ENCODE results near the gene PPP1R16B.
A peak's percentile ranks its signal among the peaks of the same experiment; 100 is the strongest.

The PPP1R16B gene

DNA sequence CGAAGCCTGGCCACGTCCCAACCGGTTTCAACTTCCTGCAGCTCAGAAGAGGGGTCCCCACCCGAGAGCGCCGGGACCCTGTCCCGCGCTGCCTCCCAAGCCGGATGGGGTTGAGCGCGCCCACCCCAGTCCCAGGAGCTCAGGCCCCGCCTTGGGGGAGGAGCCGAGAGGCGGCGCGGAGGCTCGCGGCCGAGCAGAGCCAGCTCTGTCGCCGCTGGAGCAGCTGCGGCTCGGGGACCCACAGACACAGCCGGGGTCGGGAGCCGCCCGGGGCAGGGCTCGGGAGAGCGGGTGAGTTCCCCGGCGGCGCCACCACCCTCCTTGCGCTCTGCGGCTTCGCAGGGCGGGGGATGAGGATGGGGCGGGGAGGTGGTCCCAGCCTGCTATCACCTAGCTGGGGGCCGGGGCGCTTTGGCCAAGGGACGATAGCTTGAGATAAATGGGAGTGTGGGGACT is at the start of gene PPP1R16B:
TSS of gene PPP1R16B (plus strand) at position 196 of the 456 bp plus-strand sequence. CDS start 30,229 bp downstream, outside the sequence.
- DNase-seq (ENCODE audit: low read depth) = peak; percentile 67

DNA sequence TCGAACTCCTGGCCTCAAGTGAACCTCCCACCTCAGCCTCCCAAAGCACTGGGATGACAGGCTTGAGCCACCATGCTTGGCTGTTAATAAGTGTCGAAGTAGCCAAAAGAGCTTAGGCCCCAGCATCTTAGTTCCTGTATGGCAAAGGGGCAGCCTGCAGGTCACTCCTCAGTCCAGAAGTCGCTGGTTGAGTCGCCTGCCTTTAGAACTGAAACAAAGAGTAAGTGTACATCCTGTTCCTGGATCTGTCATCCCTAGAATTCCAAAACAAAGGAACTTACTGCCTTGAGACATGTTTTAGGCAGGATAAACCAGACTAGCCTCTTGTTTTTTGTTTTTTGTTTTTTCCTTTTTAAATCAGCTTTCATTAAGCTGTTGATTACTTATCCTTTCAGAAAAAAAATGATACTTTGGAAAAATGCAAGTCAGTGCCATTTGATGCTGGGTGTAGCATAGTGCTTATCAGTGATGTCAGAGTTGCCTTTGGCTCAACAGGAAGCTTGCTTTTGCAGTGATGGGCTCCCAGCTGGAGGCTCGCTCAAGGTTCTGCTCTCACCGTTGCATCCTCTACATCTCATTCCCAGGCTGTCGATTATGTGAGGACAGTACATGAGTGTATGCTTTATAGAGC is 48.2 kb upstream of the PPP1R16B start:
- no peak for DNase-seq (ENCODE audit: low read depth)

DNA sequence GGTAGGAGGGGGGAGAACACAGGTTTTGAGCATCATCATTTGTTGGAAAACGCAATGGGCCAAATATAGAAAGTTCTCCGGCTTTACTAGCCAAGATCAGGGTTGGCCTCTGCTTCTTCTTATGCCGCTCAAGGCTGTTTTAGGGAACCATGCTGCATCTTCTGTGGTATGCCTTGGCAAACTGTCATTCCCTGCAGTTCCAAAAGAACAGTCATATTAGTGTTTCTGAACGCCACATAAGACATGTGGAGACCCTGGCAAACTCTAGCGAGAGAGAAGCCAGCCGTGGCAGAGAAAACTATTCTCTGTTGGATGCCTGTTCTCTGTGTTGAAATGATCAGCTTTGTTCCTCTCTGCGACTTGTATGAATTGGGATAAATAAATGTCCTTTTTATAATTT is 46.4 kb upstream of the PPP1R16B start:
- DNase-seq (ENCODE audit: low read depth) = no peak

DNA sequence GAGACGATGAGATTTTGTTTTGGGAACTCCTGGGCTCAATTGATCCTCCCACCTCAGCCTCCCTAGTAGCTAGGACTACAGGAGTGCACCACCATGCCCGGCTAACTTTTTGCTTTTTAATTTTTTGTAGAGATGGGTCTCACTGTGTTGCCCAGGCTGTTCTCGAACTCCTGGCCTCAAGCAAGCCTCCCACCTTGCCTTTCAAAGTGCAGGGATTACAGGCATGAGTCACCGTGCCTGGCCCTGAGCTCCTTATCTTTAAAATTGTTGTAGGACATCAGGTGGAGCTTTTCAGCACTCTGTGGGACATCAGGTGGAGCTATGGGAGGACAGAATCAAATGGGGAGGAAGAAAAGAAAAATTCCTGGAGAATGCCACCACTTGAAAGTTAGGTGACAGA is 44.5 kb upstream of the PPP1R16B start:
- DNase-seq (ENCODE audit: low read depth) = no peak

DNA sequence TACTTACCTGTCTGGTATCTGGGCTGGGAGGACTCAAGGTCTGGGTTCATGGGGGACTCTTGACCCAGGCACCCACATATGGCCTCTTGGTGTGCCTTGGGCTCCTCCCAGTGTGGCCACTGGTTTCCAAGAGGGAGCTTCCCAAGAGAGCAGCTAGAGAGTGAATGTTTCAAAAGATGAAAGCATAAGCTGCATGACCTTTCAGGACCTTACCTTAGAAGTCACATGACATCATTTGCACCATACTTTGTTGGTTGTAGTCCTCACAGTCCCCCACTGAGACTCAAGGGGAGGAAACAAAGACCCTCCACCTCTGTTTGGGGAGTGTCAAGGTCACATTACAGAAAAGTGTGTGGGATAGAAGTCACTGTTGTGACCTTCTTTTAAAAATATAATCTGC is 43.3 kb upstream of the PPP1R16B start:
- DNase-seq (ENCODE audit: low read depth) = no peak

DNA sequence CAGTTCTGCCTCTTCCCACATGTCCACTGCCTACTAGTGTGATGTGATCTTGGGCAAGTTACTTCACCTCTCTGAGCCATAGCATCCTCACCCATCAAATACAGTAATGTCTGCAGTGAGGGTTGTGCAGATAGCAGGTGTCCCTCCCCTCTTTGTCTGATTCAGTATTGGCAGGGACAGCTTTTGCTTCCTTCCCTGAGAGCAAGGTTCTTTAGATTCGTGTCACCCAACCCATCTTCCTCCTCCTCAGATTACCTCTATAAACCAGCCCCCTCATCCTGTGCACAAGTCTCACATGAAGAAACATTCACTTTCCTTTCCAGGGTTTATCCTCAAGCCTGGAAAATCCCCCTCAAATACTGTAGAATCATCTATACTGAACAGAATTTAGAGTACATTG is 41.9 kb upstream of the PPP1R16B start:
- DNase-seq (ENCODE audit: low read depth) = no peak

DNA sequence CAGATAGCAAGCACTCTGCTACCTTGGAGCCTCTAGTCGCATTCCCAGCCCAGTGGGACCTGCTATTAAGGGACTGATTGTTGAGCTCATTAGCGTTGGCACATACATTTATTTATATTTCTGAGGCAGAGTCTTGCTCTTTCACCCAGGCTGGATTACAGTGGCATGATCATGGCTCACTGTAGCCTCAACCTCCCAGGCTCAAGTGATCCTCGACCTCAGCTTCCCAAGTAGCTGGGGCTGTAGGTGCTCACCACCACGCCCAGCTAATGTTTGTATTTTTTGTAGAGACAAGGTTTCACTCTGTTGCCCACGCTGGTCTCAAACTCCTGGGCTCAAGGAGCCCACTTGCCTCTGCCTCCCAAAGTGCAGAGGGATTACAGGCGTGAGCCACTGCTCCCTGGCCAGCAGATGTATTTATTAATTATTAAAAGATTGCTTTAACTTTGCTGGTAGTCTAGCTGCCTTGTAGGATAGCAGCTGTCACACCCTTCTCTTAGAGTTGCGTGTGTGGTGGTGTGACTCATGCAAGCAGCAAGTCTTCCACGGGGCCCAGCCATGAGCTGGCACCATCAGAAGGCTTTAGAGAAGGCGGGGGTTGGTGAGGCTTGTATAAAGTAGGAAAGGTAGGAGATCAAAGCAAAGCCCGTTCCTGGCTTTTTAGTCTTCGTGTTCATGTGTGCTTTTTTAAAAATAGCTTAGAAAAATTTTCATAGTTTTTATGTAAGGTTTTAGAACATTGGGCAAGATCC is 40.8 kb upstream of the PPP1R16B start:
- DNase-seq (ENCODE audit: low read depth) = peak; percentile 9

DNA sequence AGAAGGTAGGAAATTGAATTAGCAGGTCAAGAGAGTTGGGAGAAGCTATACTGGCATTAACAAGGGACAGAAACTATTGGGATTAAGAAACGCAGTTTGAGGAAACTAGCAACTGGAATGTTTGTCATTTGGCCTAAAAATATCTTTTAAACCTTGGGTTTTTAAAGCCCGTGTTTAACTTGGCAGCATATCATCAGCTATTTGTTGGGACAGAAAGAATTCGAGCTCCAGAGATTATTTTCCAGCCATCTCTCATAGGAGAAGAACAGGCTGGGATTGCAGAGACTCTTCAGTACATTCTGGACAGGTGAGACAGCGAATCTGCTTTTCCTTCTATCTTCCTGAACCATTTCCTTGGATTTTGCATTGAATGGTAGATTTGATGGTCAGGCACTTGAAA is 39.4 kb upstream of the PPP1R16B start:
- DNase-seq (ENCODE audit: low read depth) = no peak

DNA sequence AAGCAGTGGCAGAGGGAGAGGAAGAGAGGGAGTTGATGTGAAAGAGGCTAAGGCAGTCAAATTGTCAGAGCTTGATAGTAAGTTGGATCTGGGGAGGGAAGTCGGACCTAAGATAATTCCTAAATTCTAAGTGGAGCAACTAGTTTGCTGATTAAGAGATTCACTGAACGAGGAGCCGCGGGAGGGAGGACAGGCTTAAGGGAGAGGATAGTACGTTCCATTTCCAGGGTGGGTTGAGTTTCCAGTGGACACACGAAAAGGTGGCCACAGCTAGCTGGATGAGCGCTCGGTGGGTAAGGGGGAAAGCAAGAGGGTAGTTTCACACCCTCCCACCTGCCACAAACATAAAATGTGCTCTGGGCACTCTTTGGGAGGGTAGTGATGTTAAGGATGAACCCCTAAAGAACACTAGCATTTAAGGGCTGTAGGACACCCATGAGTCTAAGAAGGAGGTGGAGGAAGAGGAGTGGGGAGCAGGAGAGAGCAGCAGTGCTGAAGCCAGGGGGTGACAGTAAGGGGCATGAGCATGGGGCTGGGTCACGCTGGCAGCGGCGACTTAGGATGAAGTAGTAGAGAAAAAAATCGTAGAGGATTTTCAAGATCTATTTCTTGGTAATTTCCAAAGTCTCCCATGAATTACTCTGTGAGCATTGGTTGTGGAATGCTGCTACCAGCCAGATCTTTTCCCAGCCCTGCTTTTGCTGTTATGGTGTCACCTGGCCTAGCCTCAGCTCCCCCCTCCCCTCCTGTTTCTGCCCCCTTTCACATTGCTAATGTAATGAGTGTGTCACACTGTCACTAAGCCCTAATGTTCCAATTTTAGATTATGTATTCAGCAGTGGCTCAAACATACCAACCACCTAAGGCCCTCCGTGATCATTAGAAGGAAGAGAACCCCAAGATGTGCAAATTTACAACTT is 35.9 kb upstream of the PPP1R16B start:
- no peak for DNase-seq (ENCODE audit: low read depth)

DNA sequence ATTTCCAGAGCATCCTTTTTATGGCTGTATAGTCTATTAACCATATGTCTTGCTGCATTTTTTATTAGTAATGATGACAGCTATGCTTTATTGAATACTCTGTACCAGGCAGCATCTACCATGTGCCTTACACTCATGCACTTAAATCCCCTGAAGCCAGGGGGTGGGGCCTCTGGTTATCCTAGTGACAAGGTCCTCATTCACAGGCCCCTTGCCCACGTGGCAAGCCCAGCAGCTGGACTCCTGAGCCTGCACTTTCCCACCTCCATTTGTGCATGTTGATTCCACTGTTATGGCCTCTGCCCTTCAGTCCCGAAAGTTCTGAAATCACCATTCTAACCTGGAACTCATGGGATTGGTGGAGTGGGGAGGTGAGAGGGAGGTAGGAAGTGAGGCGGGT is 35.0 kb upstream of the PPP1R16B start:
- DNase-seq (ENCODE audit: low read depth) = no peak

DNA sequence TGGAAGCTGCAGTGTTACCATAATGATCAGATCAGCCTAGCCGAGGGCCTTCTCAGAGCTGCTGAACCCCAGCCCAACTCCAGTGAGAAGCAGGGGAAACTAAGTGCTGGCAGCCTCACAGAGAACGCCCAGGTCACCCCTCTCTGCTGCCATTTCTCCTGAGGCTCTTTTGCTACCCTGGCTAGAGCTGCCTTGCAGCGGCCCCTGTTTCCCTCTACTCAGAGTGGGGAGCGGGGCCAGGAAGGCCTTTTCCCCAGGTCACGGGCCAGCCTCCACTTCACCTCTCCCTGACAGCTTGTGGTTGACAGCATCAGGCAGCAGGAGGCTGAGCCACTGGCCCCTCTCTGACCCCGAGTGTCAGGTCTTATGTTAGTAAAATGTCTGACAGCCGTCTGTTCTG is 34.5 kb upstream of the PPP1R16B start:
- DNase-seq (ENCODE audit: low read depth) = no peak

DNA sequence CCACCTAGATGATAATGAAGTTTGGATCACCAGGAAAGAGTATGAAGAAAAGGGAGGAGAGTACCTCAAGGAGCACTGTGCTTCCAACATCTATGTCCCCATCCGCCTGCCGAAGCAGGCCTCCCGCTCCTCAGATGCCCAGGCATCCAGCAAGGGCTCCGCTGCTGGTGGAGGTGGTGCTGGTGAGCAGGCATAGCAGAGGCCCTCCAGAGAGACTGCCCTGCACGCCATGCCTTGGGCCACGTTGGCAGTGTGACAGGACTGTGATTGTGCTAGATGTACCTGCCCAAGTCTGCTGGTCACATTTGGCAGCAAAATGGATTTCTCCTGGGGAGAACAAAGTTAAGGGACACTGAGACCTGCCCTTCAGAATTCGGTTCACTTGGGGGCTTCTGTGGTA is 33.9 kb upstream of the PPP1R16B start:
- DNase-seq (ENCODE audit: low read depth) = no peak

DNA sequence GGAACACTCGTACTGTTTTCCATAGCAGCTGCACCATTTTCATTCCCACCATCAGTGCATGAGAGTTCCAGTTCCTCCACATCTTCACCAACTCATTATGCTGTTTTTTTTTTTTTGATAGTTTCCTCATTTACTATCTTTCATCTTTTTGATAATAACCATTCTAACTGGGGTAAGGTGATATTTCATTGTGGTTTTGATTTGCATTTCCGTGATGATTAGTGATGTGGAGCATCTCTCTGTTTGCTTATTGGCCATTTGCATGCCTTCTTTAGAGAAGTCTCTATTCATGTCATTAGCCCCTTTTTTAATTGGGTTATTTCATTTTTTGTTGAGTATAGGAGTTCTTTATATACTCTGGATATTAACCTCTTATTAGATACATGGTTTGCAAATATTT is 31.3 kb upstream of the PPP1R16B start:
- DNase-seq (ENCODE audit: low read depth) = no peak

DNA sequence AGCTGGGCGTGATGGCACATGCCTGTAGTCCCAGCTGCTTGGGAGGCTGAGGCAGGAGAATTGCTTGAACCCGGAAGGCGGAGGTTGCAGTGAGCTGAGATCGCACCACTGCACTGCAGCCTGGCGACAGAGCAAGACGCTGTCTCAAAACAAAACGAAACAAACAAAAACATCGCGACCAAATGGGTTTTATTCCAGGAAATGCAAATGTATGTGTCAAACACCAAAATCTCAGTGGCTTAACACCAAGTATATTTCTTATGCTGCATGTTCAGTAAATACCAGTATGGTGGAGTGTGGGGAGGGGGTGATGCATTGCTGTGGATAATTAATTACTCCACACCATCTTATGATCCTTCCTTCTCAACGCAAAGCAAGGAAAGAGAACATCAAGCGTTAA is 29.1 kb upstream of the PPP1R16B start:
- DNase-seq (ENCODE audit: low read depth) = no peak

DNA sequence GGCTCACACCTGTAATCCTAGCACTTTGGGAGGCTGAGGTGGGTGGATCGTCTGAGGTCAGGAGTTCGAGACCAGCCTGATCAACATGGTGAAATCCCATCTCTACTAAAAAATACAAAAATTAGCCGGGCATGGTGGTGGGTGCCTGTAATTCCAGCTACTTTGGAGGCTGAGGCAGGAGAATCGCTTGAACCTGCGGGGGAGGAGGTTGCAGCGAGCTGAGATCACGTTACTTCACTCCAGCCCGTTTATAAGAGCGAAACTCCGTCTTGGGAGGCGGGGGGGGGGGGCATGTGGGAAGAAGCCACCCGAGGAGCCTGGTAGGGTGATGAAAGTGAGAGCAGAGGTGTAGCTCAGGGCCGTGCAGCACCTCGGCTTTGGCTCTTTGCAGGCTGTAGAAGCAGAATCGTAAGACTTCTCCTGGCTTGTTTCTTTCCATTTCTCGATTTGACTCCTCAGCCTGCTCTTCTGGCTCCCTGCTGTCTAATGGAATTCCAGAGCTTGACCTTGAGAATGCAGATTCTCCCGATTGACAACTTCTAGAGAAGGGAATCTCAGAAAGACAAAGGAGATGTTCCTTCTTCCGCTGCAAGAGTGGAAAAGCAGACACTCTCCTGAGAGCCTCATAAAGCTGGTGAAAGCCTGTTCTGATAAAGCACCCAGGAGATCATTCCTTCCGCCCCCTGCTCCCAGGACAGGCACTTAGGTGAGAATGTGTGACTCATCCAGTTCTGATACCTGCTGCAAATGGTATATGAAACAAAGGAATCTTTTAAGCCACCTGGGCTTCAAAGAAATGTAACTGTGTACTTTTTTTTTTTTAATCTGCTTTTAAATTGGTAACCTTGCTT is 26.0 kb upstream of the PPP1R16B start:
- DNase-seq (ENCODE audit: low read depth) = no peak

DNA sequence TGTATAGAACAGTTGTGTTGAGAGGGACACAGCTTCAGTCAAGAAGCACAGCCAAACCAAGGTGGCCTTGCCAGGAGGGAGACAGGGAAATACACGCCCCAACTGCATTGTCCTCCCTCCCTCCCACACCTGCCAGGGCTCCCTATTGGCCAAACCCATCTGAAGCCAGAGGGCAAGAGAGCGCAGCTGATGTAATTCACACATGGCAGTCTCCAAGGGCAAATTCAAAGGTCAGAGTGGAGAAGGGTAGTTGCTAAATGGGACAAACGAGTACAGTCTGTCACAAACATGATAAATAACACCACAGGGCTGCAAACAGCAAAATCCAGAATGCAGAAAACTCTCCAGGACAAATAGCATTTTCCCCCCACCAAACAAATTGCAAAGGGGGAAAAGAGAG is 23.2 kb upstream of the PPP1R16B start:
- DNase-seq (ENCODE audit: low read depth) = no peak

DNA sequence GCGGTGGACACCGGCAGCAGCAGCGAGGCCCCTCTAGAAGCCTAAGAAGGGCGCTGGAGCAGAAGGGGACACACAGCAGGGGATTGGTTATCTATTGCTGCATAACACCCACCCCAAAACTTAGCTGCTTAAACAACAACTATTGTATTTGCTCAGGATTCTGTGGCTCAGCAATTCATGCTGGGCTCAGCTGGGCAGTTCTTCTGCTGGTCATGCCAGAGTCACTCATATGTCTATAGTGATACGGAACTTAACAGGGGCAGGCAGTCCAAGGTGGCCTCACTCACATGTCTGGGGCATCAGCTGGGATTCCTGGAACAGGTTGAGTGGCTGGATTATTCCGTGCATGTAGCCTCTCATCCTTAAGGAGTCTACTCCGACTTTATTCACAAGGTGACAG is 17.6 kb upstream of the PPP1R16B start:
- no peak for DNase-seq (ENCODE audit: low read depth)

DNA sequence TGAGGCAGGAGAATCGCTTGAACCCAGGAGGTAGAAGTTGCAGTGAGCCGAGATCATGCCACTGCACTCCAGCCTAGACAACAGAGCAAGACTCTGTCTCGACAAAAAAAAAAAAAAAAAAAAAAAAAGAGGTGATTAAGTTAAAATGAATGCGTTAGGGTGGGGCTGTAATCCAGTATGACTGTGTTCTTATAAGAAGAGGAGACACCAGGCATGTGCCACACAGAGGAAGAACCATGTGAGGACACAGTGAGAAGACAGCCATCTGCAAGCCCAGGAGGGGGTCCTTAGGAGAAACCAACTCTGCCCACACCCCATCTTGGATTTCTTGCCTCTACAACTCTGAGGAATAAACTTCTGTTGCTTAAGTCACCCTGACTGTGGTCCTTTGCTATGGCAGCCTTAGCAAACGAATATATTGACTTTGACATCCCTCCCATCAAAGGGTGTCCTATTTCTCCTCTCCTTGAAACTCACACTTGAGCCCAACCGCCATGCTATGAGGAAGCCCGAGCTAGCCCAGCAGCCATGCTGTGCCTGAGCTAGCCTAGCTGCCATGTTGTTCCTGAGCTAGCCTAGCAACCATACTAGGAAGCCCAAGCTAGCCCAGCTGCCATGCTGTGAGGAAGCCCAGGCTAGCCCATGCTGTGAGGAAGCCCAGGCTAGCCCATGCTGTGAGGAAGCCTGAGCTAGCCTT is 15.8 kb upstream of the PPP1R16B start:
- DNase-seq (ENCODE audit: low read depth) = no peak

DNA sequence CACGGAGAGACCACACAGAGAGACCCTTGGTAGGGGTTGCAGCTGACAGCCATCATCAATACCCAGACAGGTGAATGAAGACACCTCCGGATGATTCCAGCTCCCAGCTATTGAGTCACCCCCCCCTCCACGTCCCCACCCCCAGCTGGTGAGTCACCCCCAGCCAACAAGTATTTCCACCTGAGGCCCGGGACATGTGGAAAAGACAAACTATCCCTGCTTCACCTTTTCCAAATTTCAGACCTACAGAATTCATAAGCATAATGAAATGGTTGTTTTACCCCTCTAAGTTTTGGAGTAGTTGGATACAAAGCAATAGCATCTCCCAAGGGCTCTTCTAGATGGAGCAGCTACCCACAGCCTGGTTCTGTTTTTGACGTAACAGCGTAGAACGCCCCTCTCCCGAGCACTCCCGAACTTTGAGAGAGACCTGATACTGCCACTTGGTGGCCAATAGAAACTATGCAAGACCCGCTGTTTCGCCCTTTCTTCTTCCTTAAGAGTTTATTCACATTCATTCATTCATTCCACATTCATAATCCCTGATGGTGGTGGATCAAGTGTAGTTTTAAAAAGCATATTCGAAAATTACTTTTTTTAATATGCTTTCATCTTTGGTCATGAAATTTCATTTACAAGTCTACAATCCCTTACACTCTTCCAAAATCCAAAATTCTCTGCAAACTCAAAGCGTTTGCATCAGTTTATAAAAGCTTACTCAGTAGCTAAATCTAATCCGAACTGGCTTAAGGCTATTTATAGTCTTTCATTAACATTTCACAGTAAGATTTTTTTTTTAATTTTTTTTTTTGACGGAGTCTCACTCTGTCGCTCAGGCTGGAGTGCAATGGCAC is 15.1 kb upstream of the PPP1R16B start:
- DNase-seq (ENCODE audit: low read depth) = no peak

DNA sequence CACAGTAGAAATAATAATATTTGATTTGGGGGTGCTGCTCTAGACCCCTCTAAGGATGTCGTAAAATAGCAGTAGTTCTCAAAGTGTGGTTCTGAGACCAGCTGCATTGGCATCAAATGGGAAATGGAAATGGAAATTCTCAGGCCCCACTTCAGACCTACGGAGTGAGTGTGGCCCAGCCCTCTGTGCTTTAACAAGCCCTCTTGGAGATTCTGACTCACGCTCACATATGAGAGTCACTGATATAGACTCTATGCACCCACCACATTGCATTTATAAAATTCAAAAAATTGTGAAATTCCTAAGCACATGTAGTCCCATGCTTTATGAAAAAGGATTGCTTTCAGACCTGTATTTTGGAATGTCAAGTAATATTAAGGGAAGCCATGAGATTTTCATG is 14.2 kb upstream of the PPP1R16B start:
- DNase-seq (ENCODE audit: low read depth) = no peak
